Measurements from ENCODE around the gene NPTX2.

GRCh38 chr7:98641646-98642500, 24.8 kb downstream of the NPTX2 start:
- TF ChIP-seq, protein P1, sequence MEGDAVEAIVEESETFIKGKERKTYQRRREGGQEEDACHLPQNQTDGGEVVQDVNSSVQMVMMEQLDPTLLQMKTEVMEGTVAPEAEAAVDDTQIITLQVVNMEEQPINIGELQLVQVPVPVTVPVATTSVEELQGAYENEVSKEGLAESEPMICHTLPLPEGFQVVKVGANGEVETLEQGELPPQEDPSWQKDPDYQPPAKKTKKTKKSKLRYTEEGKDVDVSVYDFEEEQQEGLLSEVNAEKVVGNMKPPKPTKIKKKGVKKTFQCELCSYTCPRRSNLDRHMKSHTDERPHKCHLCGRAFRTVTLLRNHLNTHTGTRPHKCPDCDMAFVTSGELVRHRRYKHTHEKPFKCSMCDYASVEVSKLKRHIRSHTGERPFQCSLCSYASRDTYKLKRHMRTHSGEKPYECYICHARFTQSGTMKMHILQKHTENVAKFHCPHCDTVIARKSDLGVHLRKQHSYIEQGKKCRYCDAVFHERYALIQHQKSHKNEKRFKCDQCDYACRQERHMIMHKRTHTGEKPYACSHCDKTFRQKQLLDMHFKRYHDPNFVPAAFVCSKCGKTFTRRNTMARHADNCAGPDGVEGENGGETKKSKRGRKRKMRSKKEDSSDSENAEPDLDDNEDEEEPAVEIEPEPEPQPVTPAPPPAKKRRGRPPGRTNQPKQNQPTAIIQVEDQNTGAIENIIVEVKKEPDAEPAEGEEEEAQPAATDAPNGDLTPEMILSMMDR (conservative IDR thresholded peaks at IDR 0.05; ENCODE audit: low read length), result no peak
- TF ChIP-seq EZH2phosphoT487 (IDR thresholded peaks at IDR 0.05; ENCODE audit: borderline replicate concordance, low read depth, low read length), result no peak

All from OCI-LY7 (cell line).